ENCODE results near the gene EVI2B. TPM values are rescaled to one million over a fixed set of nuclear protein-coding genes. Genes with fewer than 3 reads are reported as not detected.
"Not testable (repeated sequence)": the region's sequence is repeated elsewhere in the genome, so short reads cannot be mapped to it uniquely, and the experiment has no call there.

The EVI2B gene
- total RNA-seq, 4 donors from 2014 or later: 1.2 to 4.2 (median 2.5) TPM

DNA sequence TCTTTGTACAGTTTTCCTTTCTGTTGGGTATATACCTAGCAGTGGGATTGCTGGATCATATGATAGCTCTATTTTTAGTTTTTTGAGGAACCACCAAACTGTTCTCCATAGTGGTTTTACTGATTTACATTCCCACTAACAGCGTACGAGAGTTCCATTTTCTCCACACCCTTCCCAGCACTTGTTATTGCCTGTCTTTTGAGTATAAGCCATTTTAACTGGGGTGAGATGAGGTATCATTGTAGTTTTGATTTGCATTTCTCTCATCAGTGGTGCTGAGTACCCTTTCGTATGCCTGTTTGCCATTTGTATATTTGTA lies 887 bp upstream of the EVI2B start:
- TF ChIP-seq POLR2A (IDR thresholded peaks at IDR 0.05): no peak
- TF ChIP-seq, protein P1, sequence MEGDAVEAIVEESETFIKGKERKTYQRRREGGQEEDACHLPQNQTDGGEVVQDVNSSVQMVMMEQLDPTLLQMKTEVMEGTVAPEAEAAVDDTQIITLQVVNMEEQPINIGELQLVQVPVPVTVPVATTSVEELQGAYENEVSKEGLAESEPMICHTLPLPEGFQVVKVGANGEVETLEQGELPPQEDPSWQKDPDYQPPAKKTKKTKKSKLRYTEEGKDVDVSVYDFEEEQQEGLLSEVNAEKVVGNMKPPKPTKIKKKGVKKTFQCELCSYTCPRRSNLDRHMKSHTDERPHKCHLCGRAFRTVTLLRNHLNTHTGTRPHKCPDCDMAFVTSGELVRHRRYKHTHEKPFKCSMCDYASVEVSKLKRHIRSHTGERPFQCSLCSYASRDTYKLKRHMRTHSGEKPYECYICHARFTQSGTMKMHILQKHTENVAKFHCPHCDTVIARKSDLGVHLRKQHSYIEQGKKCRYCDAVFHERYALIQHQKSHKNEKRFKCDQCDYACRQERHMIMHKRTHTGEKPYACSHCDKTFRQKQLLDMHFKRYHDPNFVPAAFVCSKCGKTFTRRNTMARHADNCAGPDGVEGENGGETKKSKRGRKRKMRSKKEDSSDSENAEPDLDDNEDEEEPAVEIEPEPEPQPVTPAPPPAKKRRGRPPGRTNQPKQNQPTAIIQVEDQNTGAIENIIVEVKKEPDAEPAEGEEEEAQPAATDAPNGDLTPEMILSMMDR (IDR thresholded peaks at IDR 0.05 in 4 of 5, conservative IDR thresholded peaks at IDR 0.05 in 1 of 5): no peak
- in situ Hi-C loops (cut with MboI; ENCODE audit: low sequenced_read_pairs in 4 of 4): no loop called here
- Histone ChIP-seq H3K4me1 (no peaks in the 10 kb centered on the region), H3K36me3 (no peaks in the 10 kb centered on the region), H3K4me3 (no peak overlapping the region), H3K27me3 (no peaks in the 10 kb centered on the region), H3K9me3 (no peaks in the 10 kb centered on the region), H3K27ac (peak overlapping the region in 1 of 4 donors; percentile 13)
- DNase-seq (no peak), ATAC-seq (no peak)
- intact Hi-C loops (cut with DNase I; ENCODE audit: low total_unique reads): no loop called here

DNA sequence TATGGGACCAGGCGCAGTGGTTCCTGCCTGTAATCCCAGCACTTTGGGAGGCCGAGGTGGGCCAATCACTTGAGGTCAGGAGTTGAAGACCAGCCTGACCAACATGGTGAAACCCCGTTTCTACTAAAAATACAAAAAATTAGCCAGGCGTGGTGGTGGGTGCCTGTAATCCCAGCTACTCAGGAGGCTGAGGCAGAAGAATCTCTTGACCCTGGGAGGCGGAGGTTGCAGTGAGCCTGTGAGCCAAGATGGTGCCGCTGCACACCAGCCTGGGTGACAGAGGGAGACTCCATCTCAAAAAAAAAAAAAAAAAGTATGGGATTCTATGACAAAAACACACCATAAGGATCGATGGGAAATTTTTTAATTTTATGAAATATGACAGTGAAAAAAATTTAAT lies 1.6 kb downstream of the EVI2B start:
- intact Hi-C loops (cut with DNase I; ENCODE audit: low total_unique reads); H3K9me3 ChIP-seq; H3K36me3 ChIP-seq; H3K27me3 ChIP-seq; ATAC-seq; H3K4me1 ChIP-seq; DNase-seq; H3K27ac ChIP-seq; in situ Hi-C loops (cut with MboI; ENCODE audit: low sequenced_read_pairs in 4 of 4): not testable (repeated sequence)
- H3K4me3 ChIP-seq: peak overlapping the region in 1 of 4 donors; percentile 22

DNA sequence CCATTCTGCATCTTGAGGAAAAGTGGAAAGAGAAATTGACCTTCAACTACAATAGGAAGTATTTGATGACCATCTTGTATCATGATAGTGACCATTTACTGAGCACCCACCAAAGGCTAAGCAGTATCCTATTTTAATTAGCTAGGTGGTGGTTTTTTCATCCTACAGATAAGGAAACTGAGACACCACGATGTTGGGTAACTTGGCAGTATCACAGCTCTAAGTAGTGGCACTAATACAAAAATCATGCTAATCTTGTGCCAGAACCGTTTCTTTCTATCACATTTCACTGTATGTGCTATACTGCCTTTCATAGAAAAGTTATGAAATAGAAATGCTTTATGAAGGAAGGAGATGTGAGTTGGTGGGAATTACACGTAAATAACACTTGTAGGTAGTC lies 2.3 kb downstream of the EVI2B start:
- no peaks in the 10 kb centered on the region for H3K4me1 ChIP-seq

DNA sequence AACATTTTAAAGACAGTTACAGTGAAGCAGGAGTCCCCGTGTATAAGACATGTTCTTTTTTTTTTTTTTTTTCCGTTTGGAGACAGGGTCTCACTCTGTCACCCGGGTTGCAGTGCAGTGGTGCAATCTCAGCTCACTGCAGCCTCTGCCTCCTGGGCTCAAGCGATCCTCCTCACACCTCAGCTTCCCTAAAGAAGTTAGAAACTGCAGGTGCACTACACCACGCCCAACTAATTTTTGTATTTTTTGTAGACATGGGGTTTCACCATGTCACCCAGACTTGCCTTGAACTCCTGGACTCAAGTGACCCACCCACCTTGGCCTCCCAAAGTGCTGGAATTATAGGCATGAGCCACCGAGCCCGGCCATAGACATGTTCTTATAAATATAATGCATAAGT lies 3.0 kb downstream of the EVI2B start:
- Histone ChIP-seq H3K4me1 (no peaks in the 10 kb centered on the region), H3K4me3 (no peak overlapping the region), H3K27me3 (no peaks in the 10 kb centered on the region), H3K27ac (no peak overlapping the region), H3K9me3 (no peaks in the 10 kb centered on the region), H3K36me3 (no peaks in the 10 kb centered on the region)
- intact Hi-C loops (cut with DNase I; ENCODE audit: low total_unique reads): no loop called here
- DNase-seq (no peak), ATAC-seq (no peak)
- no peak for TF ChIP-seq POLR2A (IDR thresholded peaks at IDR 0.05)
- TF ChIP-seq, protein P1 (IDR thresholded peaks at IDR 0.05 in 4 of 5, conservative IDR thresholded peaks at IDR 0.05 in 1 of 5): no peak
- in situ Hi-C loops (cut with MboI; ENCODE audit: low sequenced_read_pairs in 4 of 4): no loop called here

More for the DNA sequence above, 2.3 kb downstream of the EVI2B start:
- H3K4me3 ChIP-seq: no peak overlapping the region
- no peak for ATAC-seq
- TF ChIP-seq, protein P1 (IDR thresholded peaks at IDR 0.05 in 4 of 5, conservative IDR thresholded peaks at IDR 0.05 in 1 of 5): no peak
- TF ChIP-seq POLR2A (IDR thresholded peaks at IDR 0.05): no peak
- H3K27me3 ChIP-seq: no peaks in the 10 kb centered on the region
- intact Hi-C loops (cut with DNase I; ENCODE audit: low total_unique reads): no loop called here
- no peaks in the 10 kb centered on the region for H3K9me3 ChIP-seq
- DNase-seq: no peak
- no peaks in the 10 kb centered on the region for H3K36me3 ChIP-seq
- in situ Hi-C loops (cut with MboI; ENCODE audit: low sequenced_read_pairs in 4 of 4): no loop called here
- no peak overlapping the region for H3K27ac ChIP-seq

DNA sequence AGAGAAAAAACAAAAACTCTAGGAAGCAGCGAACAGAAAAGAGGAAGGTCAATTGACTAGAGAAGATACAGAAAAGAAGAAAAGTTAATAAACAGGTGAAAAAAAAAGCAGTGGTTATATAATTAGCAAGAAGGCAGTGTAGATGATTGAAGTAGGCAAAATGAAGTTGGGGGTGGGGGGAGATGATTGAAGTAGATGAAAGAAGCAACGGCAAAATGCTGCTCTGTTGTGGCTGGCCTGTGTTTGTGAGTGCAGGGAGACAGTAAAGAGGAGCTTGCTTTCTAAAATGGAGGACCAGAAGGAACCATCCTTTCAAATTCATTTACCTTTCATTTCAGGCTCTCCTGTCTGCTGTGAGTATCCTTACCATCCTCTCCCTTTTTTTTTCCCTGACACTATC lies 3.6 kb downstream of the EVI2B start:
- H3K36me3 ChIP-seq: no peaks in the 10 kb centered on the region
- intact Hi-C loops (cut with DNase I; ENCODE audit: low total_unique reads) (no loop called here), in situ Hi-C loops (cut with MboI; ENCODE audit: low sequenced_read_pairs in 4 of 4) (no loop called here)
- TF ChIP-seq POLR2A (IDR thresholded peaks at IDR 0.05): no peak
- TF ChIP-seq, protein P1 (IDR thresholded peaks at IDR 0.05 in 4 of 5, conservative IDR thresholded peaks at IDR 0.05 in 1 of 5): no peak
- no peaks in the 10 kb centered on the region for H3K27me3 ChIP-seq
- no peak overlapping the region for H3K27ac ChIP-seq
- DNase-seq (no peak), ATAC-seq (no peak)
- no peaks in the 10 kb centered on the region for H3K4me1 ChIP-seq
- H3K9me3 ChIP-seq: no peaks in the 10 kb centered on the region
- no peak overlapping the region for H3K4me3 ChIP-seq
